Measurements from ENCODE around the gene CAMK2A.

CAMK2A gene

GRCh38 chr5:150300496-150301169, 11.1 kb upstream of the CAMK2A start:
- POLR2A ChIA-PET, result no interaction called here
- CTCF ChIA-PET, result interaction anchor here (0.6 to 2.2 kb wide), 3 partner anchors 13 to 292 kb away, joined by 3 to 9 read pairs (median 5); no protein-coding TSS in a partner anchor
- Histone ChIP-seq H3K27ac (ENCODE audit: extremely low read depth, low read depth, low read length) (no peak overlapping the region), H3K4me1 (ENCODE audit: control insufficient read depth, insufficient read depth, low read length) (no peaks in the 10 kb centered on the region), H3K36me3 (ENCODE audit: control insufficient read depth in 2 of 2, insufficient read depth in 1 of 2, low read length in 2 of 2) (no peaks in the 10 kb centered on the region), H3K9me3 (ENCODE audit: control insufficient read depth, insufficient read depth, low read depth, low read length) (no peaks in the 10 kb centered on the region), H3K4me3 (ENCODE audit: low read depth, low read length) (no peak overlapping the region)
- TF ChIP-seq MEIS1 (CRISPR knock-in tag; IDR thresholded peaks at IDR 0.05; ENCODE audit: borderline replicate concordance) (no peak), ZNF223 (tag by site-specific recombination; IDR thresholded peaks at IDR 0.05) (0 out of 2 replicates have a peak, but pooled peaks have one; percentile 38), ZNF19 (tag by site-specific recombination; IDR thresholded peaks at IDR 0.05; ENCODE audit: low read depth) (no peak), ZBTB1 (tag by site-specific recombination; IDR thresholded peaks at IDR 0.05) (no peak), ZXDB (tag by site-specific recombination; IDR thresholded peaks at IDR 0.05) (no peak), ZFHX2 (tag by site-specific recombination; conservative IDR thresholded peaks at IDR 0.05) (no peak), ZBTB7A (tag by site-specific recombination; IDR thresholded peaks at IDR 0.05; ENCODE audit: low read depth) (no peak)

GRCh38 chr5:150299571-150300327, 10.2 kb upstream of the CAMK2A start:
- no peak overlapping the region for H3K27ac ChIP-seq (ENCODE audit: extremely low read depth, low read depth, low read length)
- H3K36me3 ChIP-seq (ENCODE audit: control insufficient read depth in 2 of 2, insufficient read depth in 1 of 2, low read length in 2 of 2), result no peaks in the 10 kb centered on the region
- no peaks in the 10 kb centered on the region for H3K9me3 ChIP-seq (ENCODE audit: control insufficient read depth, insufficient read depth, low read depth, low read length)
- peaks cover 3% of the 10 kb centered on the region; the same call in 1 of the 2 replicates for H3K4me1 ChIP-seq (ENCODE audit: control insufficient read depth, insufficient read depth, low read length)
- H3K4me3 ChIP-seq (ENCODE audit: low read depth, low read length), result no peak overlapping the region
- TF ChIP-seq ZNF248 (tag by site-specific recombination; IDR thresholded peaks at IDR 0.05) (no peak), ZNF664 (tag by site-specific recombination; IDR thresholded peaks at IDR 0.05) (peak; percentile 85)
- POLR2A ChIA-PET, result no interaction called here
- CTCF ChIA-PET, result interaction anchor here (2.2 kb wide), 2 partner anchors 12 to 52 kb away, joined by 5 to 9 read pairs; no protein-coding TSS in a partner anchor

- Histone ChIP-seq H3K4me1 (ENCODE audit: control insufficient read depth, insufficient read depth, low read length) (peaks cover 3% of the 10 kb centered on the region; the same call in 1 of the 2 replicates), H3K36me3 (ENCODE audit: control insufficient read depth in 2 of 2, insufficient read depth in 1 of 2, low read length in 2 of 2) (no peaks in the 10 kb centered on the region), H3K9me3 (ENCODE audit: control insufficient read depth, insufficient read depth, low read depth, low read length) (no peaks in the 10 kb centered on the region), H3K4me3 (ENCODE audit: low read depth, low read length) (no peak overlapping the region), H3K27ac (ENCODE audit: extremely low read depth, low read depth, low read length) (0 out of 2 replicates have a peak overlapping the region, but pooled peaks have one; percentile 20)
- POLR2A ChIA-PET, result interaction anchor here (0.5 kb wide), 1 partner anchor 11 kb away, joined by 3 read pairs; no protein-coding TSS in a partner anchor
- CTCF ChIA-PET, result interaction anchor here (0.7 to 2.2 kb wide), 3 partner anchors 11 to 52 kb away, joined by 3 to 9 read pairs (median 5); no protein-coding TSS in a partner anchor
- no peak for TF ChIP-seq REPIN1 (tag by site-specific recombination; IDR thresholded peaks at IDR 0.05; ENCODE audit: low read depth)
- TF ChIP-seq ZFHX2 (tag by site-specific recombination; conservative IDR thresholded peaks at IDR 0.05), result no peak
- no peak for TF ChIP-seq ZSCAN30 (tag by site-specific recombination; IDR thresholded peaks at IDR 0.05)
- TF ChIP-seq SCRT2 (tag by site-specific recombination; IDR thresholded peaks at IDR 0.05), result no peak
- peak; percentile 85 for TF ChIP-seq ZNF664 (tag by site-specific recombination; IDR thresholded peaks at IDR 0.05)
- TF ChIP-seq PRDM1 (tag by site-specific recombination; IDR thresholded peaks at IDR 0.05), result peak; percentile 63
- no peak for TF ChIP-seq ZNF335 (tag by site-specific recombination; conservative IDR thresholded peaks at IDR 0.05)
- TF ChIP-seq OVOL3 (tag by site-specific recombination; IDR thresholded peaks at IDR 0.05), result no peak
- TF ChIP-seq ZNF548 (tag by site-specific recombination; IDR thresholded peaks at IDR 0.05), result no peak
- TF ChIP-seq ZNF184 (tag by site-specific recombination; IDR thresholded peaks at IDR 0.05), result 0 out of 2 replicates have a peak, but pooled peaks have one; percentile 17
- no peak for TF ChIP-seq ZNF580 (tag by site-specific recombination; IDR thresholded peaks at IDR 0.05)
- TF ChIP-seq ZNF341 (tag by site-specific recombination; IDR thresholded peaks at IDR 0.05; ENCODE audit: low read depth), result no peak
- TF ChIP-seq HOXC10 (CRISPR knock-in tag; IDR thresholded peaks at IDR 0.05), result no peak
- TF ChIP-seq ZNF768 (tag by site-specific recombination; IDR thresholded peaks at IDR 0.05), result 0 out of 2 replicates have a peak, but pooled peaks have one; percentile 76
- TF ChIP-seq ZNF423 (tag by site-specific recombination; IDR thresholded peaks at IDR 0.05), result no peak
- no peak for TF ChIP-seq ZNF558 (tag by site-specific recombination; IDR thresholded peaks at IDR 0.05)
- TF ChIP-seq ZNF146 (tag by site-specific recombination; IDR thresholded peaks at IDR 0.05), result no peak
- no peak for TF ChIP-seq ZBTB11 (tag by site-specific recombination; conservative IDR thresholded peaks at IDR 0.05; ENCODE audit: low read depth)
Measured at GRCh38 chr5:150298701-150299451, 9.3 kb upstream of the CAMK2A start.

All from HEK293 (cell line).